Measurements from ENCODE around the gene CACNA2D3.
A peak's percentile ranks its signal among the peaks of the same experiment; 100 is the strongest.
"Not testable (repeated sequence)": the region's sequence is repeated elsewhere in the genome, so short reads cannot be mapped to it uniquely, and the experiment has no call there.

CACNA2D3 gene

DNA sequence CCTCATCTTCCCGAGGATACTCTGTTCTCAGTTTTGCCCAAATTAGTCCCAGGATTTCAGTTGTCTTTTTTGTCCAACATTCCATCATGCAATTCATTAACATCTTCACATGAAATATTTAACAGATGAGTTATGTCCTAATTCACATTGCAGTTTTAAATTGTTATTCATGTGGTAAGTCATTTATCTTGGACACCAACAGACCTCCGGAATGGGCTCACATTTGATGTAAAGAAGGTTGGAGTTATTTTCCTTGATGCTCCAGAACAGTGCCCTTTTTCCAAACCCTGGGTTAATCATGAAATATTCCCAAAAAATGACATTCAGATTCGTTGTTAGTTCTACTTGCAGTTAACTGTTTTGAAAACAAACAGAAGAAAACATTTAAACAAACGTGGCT is 838.3 kb downstream of the CACNA2D3 start:
- no peak for DNase-seq (ENCODE audit: low read depth, low spot score)

DNA sequence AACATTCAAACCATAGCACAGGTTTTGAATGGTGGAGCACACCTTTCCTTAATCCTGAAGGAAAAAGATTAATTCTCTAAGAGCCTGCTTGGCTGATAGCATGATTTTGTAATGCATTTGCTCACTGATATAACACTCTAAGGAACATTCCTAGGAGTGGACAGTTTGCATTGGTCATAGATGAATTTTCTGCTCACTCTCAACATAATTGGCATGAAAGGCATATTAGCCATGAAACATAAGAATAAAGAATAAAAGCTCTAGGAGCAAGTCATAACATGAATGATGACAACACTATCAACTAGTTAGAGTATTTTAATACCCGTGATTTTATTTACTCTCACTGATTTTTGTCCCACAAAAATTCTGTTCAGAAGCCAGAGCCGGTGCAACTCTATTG is 839.8 kb downstream of the CACNA2D3 start:
- no peak for DNase-seq (ENCODE audit: low read depth, low spot score)

DNA sequence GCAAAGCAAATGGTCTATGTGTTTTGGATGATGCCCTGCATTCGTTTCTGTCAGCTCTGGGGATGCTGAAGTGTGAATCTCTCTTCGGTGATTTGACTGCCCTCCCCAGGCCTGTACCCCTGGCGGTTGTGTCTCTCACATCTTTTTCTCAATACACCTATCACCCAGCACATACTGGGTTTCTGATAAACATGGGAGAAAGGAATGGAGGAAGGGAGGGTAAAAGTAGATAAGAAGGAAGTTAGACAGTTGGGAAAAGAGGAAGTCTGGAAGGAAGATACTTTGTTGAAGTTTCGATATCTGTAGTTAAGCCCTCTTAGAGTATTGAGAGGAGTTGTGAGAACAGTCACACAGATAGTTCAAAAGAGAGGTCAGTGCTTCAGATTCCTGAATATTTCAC is 841.3 kb downstream of the CACNA2D3 start:
- no peak for DNase-seq (ENCODE audit: low read depth, low spot score)

DNA sequence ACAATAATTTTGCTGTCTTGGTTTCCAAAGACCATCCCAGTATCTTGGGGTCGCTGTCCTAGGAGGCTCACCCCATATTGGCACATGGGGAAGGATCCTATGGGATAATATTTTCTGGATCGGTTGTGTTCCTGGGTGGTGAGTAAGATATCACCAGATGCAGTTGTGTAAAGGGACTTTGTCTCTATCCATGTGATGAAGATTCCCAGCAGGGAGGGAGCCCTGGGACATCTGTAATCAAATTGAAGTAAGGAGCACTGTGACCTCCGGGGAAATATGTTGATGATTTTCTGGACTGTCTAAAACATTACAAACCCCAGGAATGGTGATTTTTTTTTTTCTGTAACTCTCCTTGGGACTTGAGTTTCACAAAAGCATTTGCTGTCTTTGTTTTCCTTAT is 841.7 kb downstream of the CACNA2D3 start:
- no peak for DNase-seq (ENCODE audit: low read depth, low spot score)

DNA sequence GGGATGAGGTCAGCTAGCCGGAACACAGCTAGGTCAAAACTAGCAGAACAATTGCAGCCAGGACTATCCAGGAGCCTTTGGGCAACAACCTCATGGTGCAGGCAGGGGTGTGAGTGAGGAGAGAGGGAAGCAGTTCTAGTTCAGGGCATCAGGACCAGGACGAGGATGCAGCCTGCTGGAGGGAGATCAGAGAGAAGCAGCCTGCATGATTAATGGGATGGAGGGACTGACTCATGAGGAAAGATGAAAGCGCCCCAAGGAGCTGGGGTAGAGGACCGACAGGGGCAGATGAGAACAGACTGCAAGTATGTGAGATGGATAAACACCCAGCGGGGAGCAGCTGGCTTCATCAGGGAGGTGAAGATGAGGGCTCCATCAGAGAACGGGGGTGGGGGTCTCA is 843.4 kb downstream of the CACNA2D3 start:
- no peak for DNase-seq (ENCODE audit: low read depth, low spot score)

DNA sequence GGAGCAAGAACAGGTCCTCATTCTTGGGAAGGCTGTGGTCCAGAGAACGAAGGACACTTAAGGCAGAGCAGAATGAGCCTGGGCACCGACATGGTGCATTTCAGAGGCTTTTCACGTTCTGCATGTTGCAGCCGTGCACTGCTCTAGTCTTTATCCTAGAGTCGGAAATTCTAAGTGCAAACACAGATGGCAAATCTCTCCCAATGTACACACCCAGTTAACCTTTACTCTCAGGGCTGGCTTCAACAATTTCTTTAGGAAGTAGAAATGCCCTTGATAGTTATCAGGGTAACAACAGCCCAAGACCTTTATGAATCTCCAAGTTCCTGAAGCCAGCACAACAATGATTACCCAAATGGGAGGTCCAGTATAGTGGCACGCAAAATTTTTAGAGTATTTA is 844.6 kb downstream of the CACNA2D3 start:
- no peak for DNase-seq (ENCODE audit: low read depth, low spot score)

DNA sequence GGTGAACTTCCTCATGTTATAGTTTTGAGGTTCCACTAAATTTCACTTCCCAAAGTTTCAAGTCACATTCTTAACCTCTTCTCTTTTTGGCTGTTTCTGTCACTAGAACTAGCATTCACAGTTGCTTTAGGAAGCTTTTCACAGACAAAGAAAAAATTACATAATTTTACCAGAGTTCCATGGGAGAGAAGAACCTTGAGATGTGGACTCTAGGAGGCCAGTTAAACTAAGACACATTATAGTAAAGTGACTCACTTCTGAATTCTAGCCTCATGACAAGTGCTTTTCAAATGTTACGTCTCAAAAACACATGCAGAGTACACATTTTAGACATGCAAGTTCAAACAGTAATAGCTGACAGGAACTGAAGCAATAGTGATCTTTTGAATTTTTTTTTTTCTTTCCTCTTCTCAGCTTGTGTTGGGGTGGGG is 845.4 kb downstream of the CACNA2D3 start:
- no peak for DNase-seq (ENCODE audit: low read depth, low spot score)

DNA sequence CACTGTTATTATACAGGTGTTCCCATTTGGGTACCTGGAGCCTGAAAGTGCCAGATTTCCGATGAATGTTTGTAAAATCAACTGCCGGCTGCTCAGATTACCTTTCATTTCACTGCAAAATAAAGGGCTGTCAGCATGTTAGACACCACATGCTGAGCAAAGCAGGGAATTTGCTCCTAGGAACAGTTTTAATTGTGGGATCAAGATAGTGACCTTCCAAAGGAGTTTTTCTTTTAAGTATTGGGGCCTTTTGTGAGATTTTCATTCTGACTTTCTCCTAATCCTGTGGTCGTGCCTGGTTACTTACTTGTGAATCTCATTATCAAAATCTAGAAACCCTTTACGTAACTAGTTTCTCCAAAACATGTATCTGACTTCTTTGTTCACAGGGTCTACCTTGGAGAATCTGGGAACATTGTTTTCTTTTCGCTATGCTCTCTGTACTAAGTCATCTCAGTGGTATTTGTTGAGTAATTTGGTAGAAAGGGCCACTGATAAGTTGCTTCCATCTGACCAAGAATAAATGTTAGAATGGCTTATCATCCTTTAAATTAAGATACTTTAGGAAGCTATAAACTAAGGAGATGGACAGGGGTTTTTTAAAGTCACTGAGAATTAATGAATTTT is 846.3 kb downstream of the CACNA2D3 start:
- DNase-seq (ENCODE audit: low read depth, low spot score) = no peak

DNA sequence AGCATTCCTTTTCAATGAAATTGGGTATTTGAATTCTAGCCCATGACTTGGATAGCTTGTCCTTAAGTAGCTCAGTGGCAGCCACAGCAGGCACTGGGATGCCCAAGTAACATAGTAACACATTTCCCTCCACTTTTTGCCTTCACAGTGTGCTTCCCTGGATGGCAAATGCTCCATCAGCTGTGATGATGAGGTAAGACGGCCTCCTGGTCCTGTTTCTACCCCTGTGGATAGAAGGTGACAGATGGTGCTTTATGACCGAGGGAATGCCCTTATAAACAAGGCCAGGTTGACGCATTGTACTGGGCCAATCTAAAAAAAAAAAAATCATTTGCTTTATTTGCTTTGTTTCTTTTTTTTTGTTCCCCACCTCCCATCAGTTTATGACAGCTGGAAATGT is 847.3 kb downstream of the CACNA2D3 start:
- DNase-seq (ENCODE audit: low read depth, low spot score) = no peak

DNA sequence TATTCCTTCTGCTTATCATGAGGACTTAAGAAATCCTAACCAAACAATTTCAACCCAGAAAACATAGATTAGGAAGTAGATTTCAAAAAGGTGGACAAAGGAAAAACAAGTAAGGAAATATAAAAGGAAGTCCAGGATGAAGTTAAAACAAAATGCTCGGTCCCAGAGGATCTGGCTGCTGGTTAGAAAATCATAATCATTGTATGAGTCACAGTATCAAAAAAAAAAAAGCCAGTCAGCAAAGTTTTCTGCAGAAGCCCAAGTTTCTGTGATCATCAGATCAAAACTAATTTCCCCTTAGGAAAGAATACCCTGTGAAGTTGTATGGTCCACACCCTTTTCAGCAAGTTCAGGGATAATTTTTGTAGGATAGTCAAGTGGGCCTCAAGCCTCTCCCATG is 848.5 kb downstream of the CACNA2D3 start:
- DNase-seq (ENCODE audit: low read depth, low spot score) = no peak

DNA sequence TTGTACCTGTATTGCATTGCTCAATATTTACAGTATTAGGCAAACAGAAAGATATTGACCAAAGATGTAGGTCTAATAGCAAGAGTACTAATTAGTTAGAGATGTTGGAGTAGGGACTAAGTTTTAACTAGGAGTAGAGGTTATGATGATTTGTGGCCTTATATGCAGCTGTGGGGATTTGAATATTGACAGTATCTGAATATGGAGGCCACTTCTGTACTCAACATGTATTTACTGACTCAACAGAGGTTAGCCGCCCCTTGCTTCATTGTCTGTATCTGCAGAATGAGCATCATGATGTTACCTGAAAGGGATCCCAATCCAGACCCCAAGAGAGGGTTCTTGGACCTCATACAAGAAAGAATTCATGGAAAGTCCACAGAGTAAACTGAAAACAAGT is 855.1 kb downstream of the CACNA2D3 start:
- DNase-seq (ENCODE audit: low read depth, low spot score) = no peak

DNA sequence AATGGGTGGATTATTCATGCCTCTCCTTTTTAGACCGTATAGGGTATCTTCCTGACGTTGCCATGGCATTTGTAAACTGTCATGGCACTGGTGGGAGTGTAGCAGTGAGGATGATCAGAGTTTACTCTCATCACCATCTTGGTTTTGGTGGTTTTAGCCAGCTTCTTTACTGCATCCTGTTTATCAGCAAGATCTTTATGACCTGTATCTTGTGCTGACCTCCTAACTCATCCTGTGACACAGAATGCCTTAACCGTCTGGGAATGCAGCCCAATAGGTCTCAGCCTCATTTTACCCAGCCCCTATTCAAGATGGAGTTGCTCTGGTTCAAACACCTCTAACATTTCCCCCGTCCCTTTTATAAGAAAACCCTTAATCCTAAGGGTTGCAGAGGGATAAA is 855.6 kb downstream of the CACNA2D3 start:
- DNase-seq (ENCODE audit: low read depth, low spot score) = not testable (repeated sequence)

DNA sequence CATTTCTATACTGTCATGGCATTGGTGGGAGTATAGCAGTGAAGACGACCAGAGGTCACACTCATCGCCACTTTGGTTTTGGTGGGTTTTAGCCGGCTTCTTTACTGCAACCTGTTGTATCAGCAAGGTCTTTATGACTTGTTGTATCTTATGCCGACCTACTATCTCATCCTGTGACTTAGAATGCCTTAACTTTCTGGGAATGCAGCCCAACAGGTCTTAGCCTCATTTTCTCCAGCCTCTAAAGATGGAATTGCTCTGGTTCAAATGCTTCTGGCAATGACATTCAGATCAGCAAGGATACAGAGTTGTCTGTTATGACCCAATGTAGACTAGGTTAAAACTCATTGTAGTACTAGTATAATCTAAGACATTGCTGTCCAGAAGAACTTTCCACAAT is 860.5 kb downstream of the CACNA2D3 start:
- no peak for DNase-seq (ENCODE audit: low read depth, low spot score)

DNA sequence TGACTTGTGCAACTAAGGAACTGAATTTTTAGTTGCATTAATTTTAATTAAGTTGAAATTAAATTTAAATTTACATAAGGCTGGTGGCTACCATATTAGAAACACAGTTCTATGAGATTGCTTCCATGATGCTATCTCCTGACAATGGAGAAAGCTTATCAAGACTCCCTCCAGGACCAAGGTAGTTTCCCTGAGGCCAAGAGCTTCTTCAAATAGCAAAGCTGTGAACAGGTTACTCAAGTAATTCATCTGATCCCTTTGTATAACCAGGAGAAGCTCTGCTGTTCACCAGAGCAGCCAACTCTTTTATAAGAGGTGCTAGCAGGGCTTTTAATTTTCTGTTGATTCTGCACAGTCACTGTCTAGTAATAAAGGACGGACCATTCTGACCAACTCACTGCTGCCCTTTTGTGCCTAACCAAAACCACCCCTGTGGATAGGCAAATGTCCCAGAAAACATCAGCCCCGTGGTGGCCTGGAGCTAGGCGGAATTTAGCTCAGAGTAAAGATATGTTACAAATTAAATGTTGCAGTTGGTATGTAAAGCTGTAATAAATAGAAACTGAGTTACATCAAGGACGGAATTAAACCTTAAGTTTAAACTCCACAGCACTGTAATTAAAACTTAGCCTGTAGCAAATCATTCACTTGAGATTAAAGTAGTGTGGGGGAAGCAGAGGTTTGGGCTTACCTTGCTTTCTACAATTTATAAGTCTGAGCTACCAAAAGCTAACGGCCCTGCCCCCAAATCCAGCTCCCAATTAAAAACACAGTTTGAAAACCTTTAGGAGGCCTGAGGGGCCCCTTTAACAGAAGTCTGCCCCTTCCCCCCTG is 861.1 kb downstream of the CACNA2D3 start:
- no peak for DNase-seq (ENCODE audit: low read depth, low spot score)

DNA sequence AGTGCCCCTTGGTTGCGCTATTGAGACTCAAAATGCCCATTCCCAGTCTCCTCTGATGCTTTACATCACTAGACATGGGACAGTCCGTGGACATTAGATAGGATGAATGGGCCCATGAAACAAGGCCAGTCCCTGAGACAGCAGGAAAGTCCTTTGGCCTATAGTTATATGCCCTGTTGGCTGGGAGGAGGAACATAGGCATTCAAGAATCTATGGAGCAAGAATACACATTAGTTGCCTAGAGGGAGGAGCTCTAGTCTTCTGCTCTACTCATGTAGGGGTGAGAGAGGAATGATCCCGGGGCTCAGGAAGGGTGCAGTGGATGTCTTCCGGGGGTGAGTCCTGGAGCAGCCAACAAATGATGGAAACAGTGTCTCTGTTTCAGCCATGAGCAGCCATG is 863.5 kb downstream of the CACNA2D3 start:
- DNase-seq (ENCODE audit: low read depth, low spot score) = no peak

DNA sequence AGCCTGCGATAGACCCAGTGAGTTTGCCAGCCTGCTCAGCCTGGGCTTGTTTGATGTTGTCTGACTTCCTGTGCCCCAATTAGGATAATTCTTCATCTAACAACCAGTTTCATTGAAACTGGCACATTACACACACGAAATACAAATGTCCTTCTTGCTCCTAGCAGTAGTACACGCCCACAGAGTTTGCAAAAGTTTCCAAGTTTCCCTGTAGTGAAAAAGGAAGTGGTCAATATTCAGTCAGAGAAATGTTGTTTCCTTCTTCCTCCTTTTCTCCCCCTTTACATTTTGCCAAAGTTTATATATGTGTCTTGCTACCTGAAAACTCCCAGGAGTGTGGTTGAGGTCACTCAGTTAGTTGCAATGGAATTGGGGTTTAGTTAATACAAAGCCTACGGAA is 863.9 kb downstream of the CACNA2D3 start:
- no peak for DNase-seq (ENCODE audit: low read depth, low spot score)

DNA sequence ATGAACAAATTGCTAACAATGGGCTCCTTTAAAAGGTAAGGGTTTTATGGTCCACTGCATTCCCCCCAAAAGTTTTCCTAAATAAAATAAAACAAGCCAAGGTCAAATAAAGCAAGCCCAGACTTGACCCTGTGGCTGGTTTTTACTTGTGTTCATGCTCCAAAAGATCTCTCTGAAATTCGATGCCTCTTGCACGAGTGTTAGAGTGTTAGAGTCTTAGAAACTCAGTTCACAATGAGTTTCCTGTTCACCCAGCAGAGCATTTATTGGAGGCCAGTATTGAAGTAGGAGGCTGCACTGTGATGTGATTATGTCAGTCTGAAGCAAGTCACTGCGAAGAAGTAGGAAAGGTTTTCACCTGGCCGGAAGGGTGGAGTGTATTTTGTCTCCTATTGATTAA is 865.4 kb downstream of the CACNA2D3 start:
- DNase-seq (ENCODE audit: low read depth, low spot score) = no peak

DNA sequence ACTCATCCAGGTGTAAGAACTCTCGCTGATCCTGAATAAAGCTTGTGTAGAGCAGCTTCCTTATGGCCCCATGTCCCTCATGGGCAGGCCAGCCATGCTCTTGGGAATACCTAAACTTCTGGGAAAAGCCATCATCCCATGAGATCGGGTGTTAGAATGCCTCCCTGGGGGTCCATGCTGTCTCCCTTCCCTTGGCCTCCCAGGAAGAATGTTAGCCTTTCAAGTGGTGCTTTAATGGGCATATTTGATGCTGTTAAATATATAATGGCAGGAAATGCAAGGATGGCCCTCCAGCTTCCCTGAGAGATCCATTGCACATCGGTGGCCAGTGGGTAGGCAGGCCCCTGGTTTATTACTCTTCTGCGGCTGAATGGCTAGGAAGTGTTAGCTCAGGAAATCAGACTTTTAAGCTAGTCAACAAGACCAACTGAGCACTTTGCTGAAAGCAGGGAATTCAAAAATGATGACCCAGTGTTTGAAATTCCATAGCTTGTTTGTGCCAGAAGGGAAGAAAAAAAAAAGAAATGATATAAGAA is 866.0 kb downstream of the CACNA2D3 start:
- no peak for DNase-seq (ENCODE audit: low read depth, low spot score)

DNA sequence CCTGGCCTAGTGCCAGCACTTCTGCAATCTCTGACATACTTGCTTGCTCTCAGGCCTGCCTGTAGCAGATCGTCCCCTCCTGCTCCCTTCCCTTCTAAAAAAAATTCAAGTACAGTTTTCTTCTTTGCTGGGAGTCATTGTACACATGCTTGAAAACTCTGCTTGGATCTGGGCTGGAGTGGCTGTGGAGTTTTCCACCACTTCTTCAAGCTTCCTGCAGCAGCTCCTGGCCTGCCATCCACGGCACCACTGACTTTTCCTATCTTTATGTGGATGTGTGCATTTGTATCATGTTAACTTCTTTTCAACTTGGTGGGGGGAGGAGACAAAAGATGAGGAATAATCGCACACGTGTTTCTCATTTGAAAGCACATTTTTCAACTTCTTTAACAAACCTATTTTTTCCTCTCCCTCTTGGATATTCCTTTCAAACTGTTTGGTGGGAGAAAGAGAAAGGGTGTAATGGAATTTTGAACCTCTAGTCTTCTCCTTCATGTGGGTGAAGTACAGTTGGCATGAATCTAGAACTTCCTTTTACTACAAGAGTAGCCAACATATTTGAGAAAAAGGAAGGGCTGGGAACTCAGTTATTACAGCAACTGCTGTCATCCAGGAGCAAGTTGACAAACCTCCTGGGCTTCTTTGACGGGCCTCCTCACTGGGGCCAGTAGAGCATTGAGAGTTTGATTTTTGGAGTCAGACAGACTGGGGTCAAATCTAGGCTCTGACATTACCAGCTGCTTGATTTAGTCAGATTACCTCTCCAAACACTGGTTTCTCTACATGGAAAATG is 866.7 kb downstream of the CACNA2D3 start:
- no peak for DNase-seq (ENCODE audit: low read depth, low spot score)

DNA sequence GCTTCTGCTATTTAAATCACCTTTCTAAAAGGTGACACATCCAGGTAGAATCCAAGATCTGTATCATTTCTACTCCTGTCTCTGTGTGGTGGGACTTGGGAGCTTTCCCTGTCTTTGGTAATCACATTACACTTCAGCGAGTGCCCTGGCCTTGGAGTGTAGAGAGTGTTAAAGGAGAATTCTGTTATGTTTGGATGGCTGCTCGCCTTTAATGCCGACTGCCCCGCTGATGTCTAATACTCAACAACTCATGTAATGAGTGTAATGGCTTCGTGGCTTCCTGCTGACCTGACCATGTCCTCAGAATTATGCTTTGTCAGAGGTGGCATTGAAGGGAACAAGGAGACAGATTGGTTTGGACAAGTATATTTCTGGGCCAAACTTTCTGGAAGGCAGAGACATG is 871.8 kb downstream of the CACNA2D3 start:
- no peak for DNase-seq (ENCODE audit: low read depth, low spot score)

DNA sequence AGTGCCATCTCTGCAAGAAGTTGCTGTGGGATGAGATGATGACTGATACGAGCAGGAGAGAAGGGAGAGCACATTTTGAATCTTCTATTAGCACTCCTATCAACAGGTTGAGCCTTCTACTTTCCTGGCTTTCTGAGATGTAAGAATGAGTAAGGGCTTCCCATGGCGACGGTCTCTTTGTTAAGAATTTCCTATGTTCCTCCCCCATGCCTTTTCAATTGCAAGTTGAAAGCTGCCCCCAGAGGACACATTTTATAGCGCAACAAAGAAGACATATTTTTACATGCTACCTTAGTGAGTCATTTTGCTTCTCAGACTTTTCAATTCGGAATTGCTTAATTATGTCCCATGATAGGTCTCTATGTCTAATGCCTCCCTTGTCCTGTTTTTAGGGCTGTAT is 876.8 kb downstream of the CACNA2D3 start:
- DNase-seq (ENCODE audit: low read depth, low spot score) = peak; percentile 75

DNA sequence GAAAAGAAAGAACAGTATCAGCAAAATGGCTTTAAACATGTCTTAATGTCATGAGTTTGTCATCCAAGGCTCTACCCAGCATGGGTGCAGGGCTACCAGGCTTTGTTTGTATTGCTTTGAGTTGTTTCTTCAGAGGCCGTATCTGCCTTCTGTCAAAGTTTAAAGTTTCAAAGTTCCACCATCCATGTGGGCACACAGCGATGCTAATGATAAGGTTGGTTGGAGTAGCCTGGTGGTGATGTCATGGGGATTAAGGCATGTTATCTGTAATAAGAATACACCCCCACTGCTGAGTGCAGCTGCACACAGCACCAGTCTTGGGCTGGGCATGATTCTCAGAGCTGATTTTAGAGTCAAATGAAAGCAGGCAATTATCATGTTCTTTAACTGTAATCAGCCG is 877.5 kb downstream of the CACNA2D3 start:
- no peak for DNase-seq (ENCODE audit: low read depth, low spot score)

Data from iPS DF 19.7 (cell line).